IPS DF 4.7 (cell line): ENCODE measurements around the gene LARGE2.

Experiments used
- DNase-seq: peaks from one replicate; pipeline ENCODE4 v3.0.0-alpha.2; 2013; ENCODE audit warnings: low spot score; ENCODE audit errors: extremely low read depth

Gene LARGE2

GRCh38 chr11:45928535-45929215 lies 6.2 kb downstream of the LARGE2 start:
- DNase-seq: no peak

GRCh38 chr11:45929486-45930030 lies 7.1 kb downstream of the LARGE2 start:
- DNase-seq: no peak

GRCh38 chr11:45930031-45930794 lies 7.8 kb downstream of the LARGE2 start:
- no peak for DNase-seq

GRCh38 chr11:45930951-45931570 lies 8.6 kb downstream of the LARGE2 start:
- DNase-seq: no peak

GRCh38 chr11:45931739-45932138 lies 9.3 kb downstream of the LARGE2 start:
- no peak for DNase-seq

- no peak for DNase-seq
These were observed 9.8 kb downstream of the LARGE2 start for GRCh38 chr11:45932217-45932616.

- no peak for DNase-seq
These were observed 10.8 kb downstream of the LARGE2 start for GRCh38 chr11:45933131-45933831.

GRCh38 chr11:45933846-45934579 lies 11.6 kb downstream of the LARGE2 start:
- no peak for DNase-seq

- DNase-seq: no peak
These were observed 12.3 kb downstream of the LARGE2 start for GRCh38 chr11:45934580-45935318.

- no peak for DNase-seq
These were observed 13.1 kb downstream of the LARGE2 start for GRCh38 chr11:45935349-45936064.

GRCh38 chr11:45936511-45937054 lies 14.1 kb downstream of the LARGE2 start:
- DNase-seq: no peak

GRCh38 chr11:45937916-45938315 lies 15.5 kb downstream of the LARGE2 start:
- no peak for DNase-seq

GRCh38 chr11:45939836-45940235 lies 17.4 kb downstream of the LARGE2 start:
- no peak for DNase-seq

GRCh38 chr11:45941285-45941684 lies 18.8 kb downstream of the LARGE2 start:
- no peak for DNase-seq

- no peak for DNase-seq
These were observed 19.9 kb downstream of the LARGE2 start for GRCh38 chr11:45942381-45942780.

- DNase-seq: no peak
These were observed 23.0 kb downstream of the LARGE2 start for GRCh38 chr11:45945397-45945999.

- DNase-seq: no peak
These were observed 25.4 kb downstream of the LARGE2 start for GRCh38 chr11:45947885-45948284.

- DNase-seq: no peak
These were observed 25.9 kb downstream of the LARGE2 start for GRCh38 chr11:45948356-45948755.

GRCh38 chr11:45949992-45950407 lies 27.5 kb downstream of the LARGE2 start:
- DNase-seq: no peak
